H9 (cell line): ENCODE measurements around the gene TMEM132D. TPM values are rescaled to one million over a fixed set of nuclear protein-coding genes. Genes with fewer than 3 reads are reported as not detected.

Experiments used
- DNase-seq: peaks from one replicate; pipeline ENCODE4 v3.0.0-alpha.2; 2017
- H2AFZ ChIP-seq: one replicate; pipeline ENCODE4 v1.6.1; 2013; ENCODE audit warnings: mild to moderate bottlenecking, low read length, control low read depth, moderate library complexity
- H2AK5ac ChIP-seq: 2 replicates; pipeline ENCODE4 v1.6.1; 2013; ENCODE audit warnings: low read length, control low read depth, mixed read lengths; ENCODE audit not compliant: insufficient read length
- H2BK120ac ChIP-seq: one replicate; pipeline ENCODE4 v1.6.1; 2013; ENCODE audit warnings: low read depth, mild to moderate bottlenecking, low read length, control low read depth, inconsistent platforms; ENCODE audit not compliant: poor library complexity, severe bottlenecking
- H2BK12ac ChIP-seq: 2 replicates; pipeline ENCODE4 v1.6.1; 2013; ENCODE audit warnings: low read length, control low read depth, mixed read lengths, low read depth; ENCODE audit not compliant: insufficient read length
- H2BK15ac ChIP-seq: 2 replicates; pipeline ENCODE4 v1.6.1; 2013; ENCODE audit warnings: low read depth, low read length, control low read depth
- H2BK20ac ChIP-seq: one replicate; pipeline ENCODE4 v1.6.1; 2013; ENCODE audit warnings: low read depth, mild to moderate bottlenecking, low read length, control low read depth, inconsistent platforms; ENCODE audit not compliant: poor library complexity, severe bottlenecking
- H2BK5ac ChIP-seq: 2 replicates; pipeline ENCODE4 v1.6.1; 2013; ENCODE audit warnings: low read length, control low read depth, mixed read lengths; ENCODE audit not compliant: insufficient read length
- H3K14ac ChIP-seq: 2 replicates; pipeline ENCODE4 v1.6.1; 2013; ENCODE audit warnings: low read length, control low read depth; ENCODE audit not compliant: insufficient read depth
- H3K18ac ChIP-seq: 2 replicates; pipeline ENCODE4 v1.6.1; 2013; ENCODE audit warnings: low read depth, mild to moderate bottlenecking, mixed read lengths, low read length, control low read depth; ENCODE audit not compliant: insufficient read length
- H3K23ac ChIP-seq: 2 replicates; pipeline ENCODE4 v1.6.1; 2013; ENCODE audit warnings: low read length, control low read depth, mixed read lengths, low read depth; ENCODE audit not compliant: insufficient read length
- H3K23me2 ChIP-seq: 2 replicates; pipeline ENCODE4 v1.6.1; 2013; ENCODE audit warnings: low read depth, mild to moderate bottlenecking, mixed read lengths, low read length, control low read depth; ENCODE audit not compliant: insufficient read length, poor library complexity, severe bottlenecking
- H3K27ac ChIP-seq: 2 replicates; pipeline ENCODE4 v1.5.1; 2013; ENCODE audit warnings: low read length, control low read depth, mixed read lengths, low read depth; ENCODE audit not compliant: insufficient read length
- H3K27me3 ChIP-seq: 2 replicates; pipeline ENCODE4 v1.6.1; 2013; ENCODE audit warnings: low read length, control low read depth, inconsistent platforms; ENCODE audit not compliant: insufficient read depth
- H3K4ac ChIP-seq: 2 replicates; pipeline ENCODE4 v1.6.1; 2013; ENCODE audit warnings: low read depth, mild to moderate bottlenecking, control low read depth, inconsistent platforms, low read length, moderate library complexity
- H3K4me1 ChIP-seq: 2 replicates; pipeline ENCODE4 v1.6.1; 2013; ENCODE audit warnings: low read length, control low read depth, inconsistent platforms; ENCODE audit not compliant: insufficient read depth
- H3K4me2 ChIP-seq: 2 replicates; pipeline ENCODE4 v1.6.1; 2013; ENCODE audit warnings: low read length, control low read depth, mixed read lengths; ENCODE audit not compliant: insufficient read length, insufficient read depth
- H3K56ac ChIP-seq: 2 replicates; pipeline ENCODE4 v1.6.1; 2013; ENCODE audit warnings: low read depth, mild to moderate bottlenecking, mixed read lengths, low read length, control low read depth; ENCODE audit not compliant: insufficient read length
- H3K79me1 ChIP-seq: 2 replicates; pipeline ENCODE4 v1.6.1; 2013; ENCODE audit warnings: low read depth, mild to moderate bottlenecking, moderate library complexity, low read length, control low read depth, inconsistent platforms; ENCODE audit not compliant: insufficient read depth, poor library complexity, severe bottlenecking
- H3K79me2 ChIP-seq: 2 replicates; pipeline ENCODE4 v1.6.1; 2013; ENCODE audit warnings: low read length, control low read depth, inconsistent platforms; ENCODE audit not compliant: insufficient read depth
- H3K9ac ChIP-seq: 2 replicates; pipeline ENCODE4 v1.6.1; 2013; ENCODE audit warnings: low read length, control low read depth, mixed read lengths; ENCODE audit not compliant: insufficient read length; ENCODE audit errors: extremely low read depth
- H3K9me3 ChIP-seq: one replicate; pipeline ENCODE4 v1.6.1; 2013; ENCODE audit warnings: low read depth, low read length, inconsistent platforms; ENCODE audit not compliant: control insufficient read depth
- H3T11ph ChIP-seq: one replicate; pipeline ENCODE4 v1.6.1; 2013; ENCODE audit warnings: mild to moderate bottlenecking, low read length, control low read depth, inconsistent platforms
- H4K20me1 ChIP-seq: one replicate; pipeline ENCODE4 v1.6.1; 2013; ENCODE audit not compliant: control insufficient read depth, insufficient read length, insufficient read depth
- H4K5ac ChIP-seq: 2 replicates; pipeline ENCODE4 v1.6.1; 2013; ENCODE audit warnings: low read depth, mild to moderate bottlenecking, mixed read lengths, low read length, control low read depth; ENCODE audit not compliant: insufficient read length
- H4K8ac ChIP-seq: replicated peaks from 2 replicates; pipeline ENCODE4 v1.6.1; 2013; ENCODE audit warnings: low read length, control low read depth, mixed read lengths, low read depth; ENCODE audit not compliant: insufficient read length
- H4K91ac ChIP-seq: 2 replicates; pipeline ENCODE4 v1.6.1; 2013; ENCODE audit warnings: low read depth, mild to moderate bottlenecking, moderate library complexity, mixed read lengths, low read length, control low read depth; ENCODE audit not compliant: insufficient read length
- H3K27ac Mint-ChIP-seq, 3 experiments: 2 replicates in 2 of 3; 3 replicates in 1 of 3; pipeline ENCODE4 v1.8.0; 2020 to 2021; ENCODE audit warnings: mixed read lengths in 3 of 3, mild to moderate bottlenecking in 1 of 3, moderate library complexity in 1 of 3
- H3K27me3 Mint-ChIP-seq: 2 replicates; pipeline ENCODE4 v1.8.0; 2021; ENCODE audit warnings: low read depth, mild to moderate bottlenecking, moderate library complexity, mixed read lengths
- H3K36me3 Mint-ChIP-seq, 3 experiments: 2 replicates in 2 of 3; 3 replicates in 1 of 3; pipeline ENCODE4 v1.8.0; 2020 to 2021; ENCODE audit warnings: low read depth in 3 of 3, mixed read lengths in 3 of 3; ENCODE audit not compliant: insufficient read depth in 1 of 3
- H3K4me1 Mint-ChIP-seq, 2 experiments: 2 replicates each; pipeline ENCODE4 v1.8.0; 2020; ENCODE audit warnings: mixed read lengths in 2 of 2
- H3K4me3 Mint-ChIP-seq, 2 experiments: 2 replicates in 1 of 2; 3 replicates in 1 of 2; pipeline ENCODE4 v1.8.0; 2020 to 2021; ENCODE audit warnings: mild to moderate bottlenecking in 2 of 2, mixed read lengths in 2 of 2, moderate library complexity in 1 of 2
- H3K9me3 Mint-ChIP-seq, 2 experiments: 2 replicates in 1 of 2; 3 replicates in 1 of 2; pipeline ENCODE4 v1.8.0; 2020; ENCODE audit warnings: mild to moderate bottlenecking in 2 of 2, mixed read lengths in 2 of 2, moderate library complexity in 1 of 2
- WGBS: extraction: QIAGEN DNeasy Blood & Tissue Kit; methylation state at CpG from one replicate; pipeline ENCODE4 v1.1.7; 2013; ENCODE audit warnings: missing lambda C conversion rate, low lambda C conversion rate, mixed read lengths; ENCODE audit not compliant: insufficient read length; ENCODE audit errors: extremely low coverage; 5-methylcytosine and 5-hydroxymethylcytosine counted together
- total RNA-seq: library from RNA; stranded (reverse); gene quantifications from 2 replicates; pipeline ENCODE4 v1.2.1, GENCODE V29; 2021
- TF ChIP-seq, protein P1 (sequence below): fragments of 200-600 bp; sonication (generic); conservative IDR thresholded peaks from 3 replicates; pipeline ENCODE4 v1.8.0; 2021; ENCODE audit warnings: antibody characterized with exemption, mild to moderate bottlenecking

The TMEM132D gene
- total RNA-seq, 1 experiment from 2014 or later: 6.1 TPM

DNA sequence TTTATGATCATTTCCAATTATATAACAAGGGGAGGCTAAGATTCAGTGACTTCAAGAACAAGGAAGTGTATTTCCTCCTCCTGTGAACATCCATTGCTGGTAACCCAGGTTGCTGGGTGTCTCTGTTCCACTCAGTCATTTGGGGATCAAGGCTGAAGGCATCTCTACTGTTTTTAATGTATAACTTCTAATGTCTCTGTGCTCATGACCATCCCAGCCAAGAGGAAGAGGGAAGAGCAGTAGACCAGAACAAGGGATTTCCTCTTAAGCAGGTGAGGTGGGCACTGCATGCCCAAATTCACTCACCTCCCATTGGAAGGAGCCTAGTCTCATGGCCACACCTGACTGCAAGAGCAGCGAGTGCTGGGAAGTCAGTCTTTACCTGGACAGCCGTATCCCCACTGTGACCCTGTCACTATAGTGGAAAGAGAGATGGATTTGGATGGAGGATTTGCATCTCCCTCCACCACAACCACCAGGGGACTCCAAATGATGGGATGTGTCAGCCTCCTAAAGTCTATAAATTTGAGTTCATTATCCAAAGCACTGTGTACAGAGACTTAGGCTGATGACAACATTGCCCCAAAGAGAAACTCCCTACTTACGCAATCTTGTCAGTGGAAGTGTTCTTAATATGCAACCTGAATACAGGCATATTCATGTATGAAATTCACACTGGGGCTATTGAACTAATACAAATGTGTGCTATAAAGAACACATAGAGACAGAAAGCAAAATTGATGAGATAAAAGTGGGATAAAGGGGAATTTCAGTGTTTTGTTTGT is 368.7 kb downstream of the TMEM132D start:
- Histone ChIP-seq H3K4me1 (peaks cover 3% of the 10 kb centered on the region; the same call in 1 of the 2 replicates), H3K9ac (no peak overlapping the region), H3K27ac (no peak overlapping the region), H2BK5ac (no peak overlapping the region), H4K20me1 (no peaks in the 10 kb centered on the region), H2AK5ac (no peak overlapping the region), H2AFZ (no peak overlapping the region), H2BK20ac (no peak overlapping the region), H3K79me1 (no peaks in the 10 kb centered on the region), H3K18ac (no peak overlapping the region), H3K56ac (no peak overlapping the region), H2BK12ac (no peak overlapping the region), H4K5ac (no peak overlapping the region), H3K4me2 (no peak overlapping the region), H3K27me3 (no peaks in the 10 kb centered on the region), H3T11ph (no peak overlapping the region), H3K9me3 (no peaks in the 10 kb centered on the region), H3K4ac (no peak overlapping the region), H4K91ac (no peak overlapping the region), H3K23me2 (no peaks in the 10 kb centered on the region), H3K79me2 (no peaks in the 10 kb centered on the region), H3K14ac (no peak overlapping the region), H2BK15ac (no peak overlapping the region), H2BK120ac (no peak overlapping the region), H3K23ac (no peak overlapping the region), H4K8ac (no peak overlapping the region)
- H3K27me3 Mint-ChIP-seq: no peaks in the 10 kb centered on the region
- no peak overlapping the region for H3K4me3 Mint-ChIP-seq
- TF ChIP-seq, protein P1, sequence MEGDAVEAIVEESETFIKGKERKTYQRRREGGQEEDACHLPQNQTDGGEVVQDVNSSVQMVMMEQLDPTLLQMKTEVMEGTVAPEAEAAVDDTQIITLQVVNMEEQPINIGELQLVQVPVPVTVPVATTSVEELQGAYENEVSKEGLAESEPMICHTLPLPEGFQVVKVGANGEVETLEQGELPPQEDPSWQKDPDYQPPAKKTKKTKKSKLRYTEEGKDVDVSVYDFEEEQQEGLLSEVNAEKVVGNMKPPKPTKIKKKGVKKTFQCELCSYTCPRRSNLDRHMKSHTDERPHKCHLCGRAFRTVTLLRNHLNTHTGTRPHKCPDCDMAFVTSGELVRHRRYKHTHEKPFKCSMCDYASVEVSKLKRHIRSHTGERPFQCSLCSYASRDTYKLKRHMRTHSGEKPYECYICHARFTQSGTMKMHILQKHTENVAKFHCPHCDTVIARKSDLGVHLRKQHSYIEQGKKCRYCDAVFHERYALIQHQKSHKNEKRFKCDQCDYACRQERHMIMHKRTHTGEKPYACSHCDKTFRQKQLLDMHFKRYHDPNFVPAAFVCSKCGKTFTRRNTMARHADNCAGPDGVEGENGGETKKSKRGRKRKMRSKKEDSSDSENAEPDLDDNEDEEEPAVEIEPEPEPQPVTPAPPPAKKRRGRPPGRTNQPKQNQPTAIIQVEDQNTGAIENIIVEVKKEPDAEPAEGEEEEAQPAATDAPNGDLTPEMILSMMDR: no peak
- no peaks in the 10 kb centered on the region; a peak in 1 of 7 replicates for H3K36me3 Mint-ChIP-seq
- H3K27ac Mint-ChIP-seq: no peak overlapping the region; a peak in 1 of 7 replicates
- peaks cover 20 to 26% of the 10 kb centered on the region in 2 experiments for H3K4me1 Mint-ChIP-seq
- DNase-seq: no peak
- no peaks in the 10 kb centered on the region; a peak in 1 of 5 replicates for H3K9me3 Mint-ChIP-seq
- WGBS: no CpG with 5 or more reads among the region's 3 CpGs
